Adrenal gland (tissue), 5 donors: ENCODE data around the gene TDRD10.

Source experiments
- POLR2A ChIP-seq, 2 donors: fragments of 450-650 bp; IDR thresholded peaks; one replicate each; pipeline ENCODE4 v1.6.1; 2017; ENCODE audit warnings: antibody characterized with exemption in 2 of 2, mild to moderate bottlenecking in 2 of 2, moderate library complexity in 1 of 2
- TF ChIP-seq, protein P1 (sequence below), 6 experiments: fragments of 450-650 bp in 4 of 6; fragments of 200-600 bp in 2 of 6; sonication (generic) in 1 of 6; IDR thresholded peaks; 1 replicate in 5 of 6; 2 replicates in 1 of 6; pipeline versions ENCODE4 v1.5.1 to v1.8.0; 2016 to 2021; ENCODE audit warnings: antibody characterized with exemption in 6 of 6, mild to moderate bottlenecking in 2 of 6, moderate library complexity in 1 of 6
- donor health status: DM: no; HTN: no; CAD: no.

- TF ChIP-seq, protein P1, sequence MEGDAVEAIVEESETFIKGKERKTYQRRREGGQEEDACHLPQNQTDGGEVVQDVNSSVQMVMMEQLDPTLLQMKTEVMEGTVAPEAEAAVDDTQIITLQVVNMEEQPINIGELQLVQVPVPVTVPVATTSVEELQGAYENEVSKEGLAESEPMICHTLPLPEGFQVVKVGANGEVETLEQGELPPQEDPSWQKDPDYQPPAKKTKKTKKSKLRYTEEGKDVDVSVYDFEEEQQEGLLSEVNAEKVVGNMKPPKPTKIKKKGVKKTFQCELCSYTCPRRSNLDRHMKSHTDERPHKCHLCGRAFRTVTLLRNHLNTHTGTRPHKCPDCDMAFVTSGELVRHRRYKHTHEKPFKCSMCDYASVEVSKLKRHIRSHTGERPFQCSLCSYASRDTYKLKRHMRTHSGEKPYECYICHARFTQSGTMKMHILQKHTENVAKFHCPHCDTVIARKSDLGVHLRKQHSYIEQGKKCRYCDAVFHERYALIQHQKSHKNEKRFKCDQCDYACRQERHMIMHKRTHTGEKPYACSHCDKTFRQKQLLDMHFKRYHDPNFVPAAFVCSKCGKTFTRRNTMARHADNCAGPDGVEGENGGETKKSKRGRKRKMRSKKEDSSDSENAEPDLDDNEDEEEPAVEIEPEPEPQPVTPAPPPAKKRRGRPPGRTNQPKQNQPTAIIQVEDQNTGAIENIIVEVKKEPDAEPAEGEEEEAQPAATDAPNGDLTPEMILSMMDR (IDR thresholded peaks at IDR 0.05), result no peak
- TF ChIP-seq POLR2A (IDR thresholded peaks at IDR 0.05), result no peak
Observed at GRCh38 chr1:154490317-154490716, 11.7 kb upstream of the TDRD10 start.
